K562 (cell line): Measurements from ENCODE around the gene C19orf85. TPM values are rescaled to one million over a fixed set of nuclear protein-coding genes. Genes with fewer than 3 reads are reported as not detected.

ENCODE experiments used
- ATAC-seq: fragments of 200-7000 bp; cut with Tn5 transposase; 3 replicates; pipeline ENCODE4 v1.9.1; 2020; ENCODE audit warnings: moderate library complexity
- BruUV-seq: library from RNA; stranded (reverse); fragments of 400-500 nt; replicated peaks from 2 replicates; lab custom pipeline; 2021; lab: Mats Ljungman, UMichigan
- CTCF ChIA-PET: fragments of 300-600 bp; formaldehyde crosslinking; extraction: SDS; loops from one replicate; lab custom pipeline; 2021; ENCODE audit warnings: low intra/inter-chr PET ratio; lab: Yijun Ruan, JAX
- POLR2A ChIA-PET: fragments of 300-600, 350-650 bp; sonication (Branson Sonifier 250); formaldehyde crosslinking; extraction: SDS; loops from one replicate; lab custom pipeline; 2021; ENCODE audit warnings: antibody characterized with exemption, inconsistent platforms; lab: Yijun Ruan, JAX
- DNase-seq, 4 experiments: peaks; one replicate each; pipeline versions ENCODE4 v3.0.0 to v3.0.0-alpha.2; 2011 to 2018; ENCODE audit warnings: low spot score in 3 of 4, mixed read lengths in 3 of 4; ENCODE audit errors: extremely low read depth in 1 of 4
- FAIRE-seq: peaks from 2 replicates; lab custom pipeline; 2011; peaks lifted over from hg19 to GRCh38; lab: Jason Lieb, UNC
- H2AFZ ChIP-seq: 2 replicates; pipeline ENCODE4 v1.6.0; 2011; ENCODE audit warnings: low read depth, low read length, control low read depth, inconsistent platforms
- H3K27ac ChIP-seq: fragments of 200-600 bp; 3 replicates; pipeline ENCODE4 v1.8.0; 2011; ENCODE audit warnings: low read depth, mild to moderate bottlenecking, control low read depth, inconsistent platforms, low read length, moderate library complexity, mixed read lengths; ENCODE audit errors: extremely low read depth
- H3K27me3 ChIP-seq, 2 experiments: fragments of 300-600 bp in 1 of 2; 2 replicates in 1 of 2; 3 replicates in 1 of 2; pipeline versions ENCODE4 v1.6.0 to v1.8.0; 2011; ENCODE audit warnings: inconsistent platforms in 2 of 2, low read length in 2 of 2, mild to moderate bottlenecking in 1 of 2, mixed read lengths in 1 of 2, moderate library complexity in 1 of 2; ENCODE audit not compliant: control insufficient read depth in 2 of 2, insufficient read depth in 2 of 2
- H3K36me3 ChIP-seq: fragments of 300-600 bp; 3 replicates; pipeline ENCODE4 v1.8.0; 2011; ENCODE audit warnings: mild to moderate bottlenecking, low read length, inconsistent platforms; ENCODE audit not compliant: control insufficient read depth, insufficient read depth
- H3K4me1 ChIP-seq, 2 experiments: fragments of 200-600 bp in 1 of 2; replicated peaks in 1 of 2; 2 replicates in 1 of 2; 3 replicates in 1 of 2; pipeline versions ENCODE4 v1.5.1 to v1.8.0; 2011; ENCODE audit warnings: inconsistent platforms in 2 of 2, low read length in 2 of 2, mild to moderate bottlenecking in 1 of 2, mixed read lengths in 1 of 2, moderate library complexity in 1 of 2; ENCODE audit not compliant: control insufficient read depth in 2 of 2, insufficient read depth in 2 of 2
- H3K4me2 ChIP-seq: 2 replicates; pipeline ENCODE4 v1.6.1; 2011; ENCODE audit warnings: low read length, control low read depth, inconsistent platforms, mixed read lengths; ENCODE audit not compliant: insufficient read depth
- H3K4me3 ChIP-seq: fragments of 200-600 bp; sonication (generic), shearing (Covaris generic); 2 replicates; pipeline ENCODE4 v1.5.1; 2016; ENCODE audit warnings: control low read depth, inconsistent platforms
- H3K79me2 ChIP-seq: fragments of 200-600 bp; 3 replicates; pipeline ENCODE4 v1.8.0; 2011; ENCODE audit warnings: low read length, inconsistent platforms; ENCODE audit not compliant: control insufficient read depth, insufficient read depth
- H3K9ac ChIP-seq, 2 experiments: 2 replicates each; pipeline versions ENCODE4 v1.6.0 to v1.6.1; 2011; ENCODE audit warnings: low read depth in 2 of 2, low read length in 2 of 2, control low read depth in 1 of 2, inconsistent platforms in 1 of 2, mild to moderate bottlenecking in 1 of 2, mixed read lengths in 1 of 2; ENCODE audit not compliant: insufficient read depth in 1 of 2
- H3K9me1 ChIP-seq: one replicate; pipeline ENCODE4 v1.6.0; 2011; ENCODE audit warnings: inconsistent platforms, mild to moderate bottlenecking, low read length, moderate library complexity; ENCODE audit not compliant: control insufficient read depth, insufficient read depth
- H3K9me3 ChIP-seq: replicated peaks from 2 replicates; pipeline ENCODE4 v1.5.1; 2011; ENCODE audit warnings: low read depth, low read length, inconsistent platforms; ENCODE audit not compliant: control insufficient read depth, insufficient read depth
- H4K20me1 ChIP-seq: replicated peaks from 2 replicates; pipeline ENCODE4 v1.6.1; 2011; ENCODE audit warnings: low read length, inconsistent platforms, mixed read lengths; ENCODE audit not compliant: control insufficient read depth, insufficient read depth
- BMI1 ChIP-seq: fragments of 150-350 bp; IDR thresholded peaks from 2 replicates; pipeline ENCODE4 v1.6.1; 2014; ENCODE audit warnings: low read length
- CHD1 ChIP-seq: fragments of 200-600 bp; sonication (generic); IDR thresholded peaks from one replicate; pipeline ENCODE4 v1.6.1; 2012; ENCODE audit warnings: mild to moderate bottlenecking, moderate library complexity, low read length, inconsistent platforms
- GATA2 ChIP-seq: sonication (generic); formaldehyde crosslinking; IDR thresholded peaks from 2 replicates; pipeline ENCODE4 v1.4.0; 2020; ENCODE audit warnings: mild to moderate bottlenecking, missing genetic modification reagents
- HMG20B ChIP-seq: fragments of 250-450 bp; sonication (Bioruptor Pico); IDR thresholded peaks from 2 replicates; pipeline ENCODE4 v1.5.0; 2021; ENCODE audit warnings: mild to moderate bottlenecking
- MED1 ChIP-seq: sonication (generic); formaldehyde crosslinking; IDR thresholded peaks from 2 replicates; pipeline ENCODE4 v1.8.1; 2023; ENCODE audit warnings: missing genetic modification reagents, borderline replicate concordance
- MEIS2 ChIP-seq: fragments of 450-650 bp; IDR thresholded peaks from 2 replicates; pipeline ENCODE4 v1.6.1; 2014; ENCODE audit warnings: mild to moderate bottlenecking; ENCODE audit not compliant: partially characterized antibody
- SMAD2 ChIP-seq: fragments of 150-350 bp; IDR thresholded peaks from 2 replicates; pipeline ENCODE4 v1.6.1; 2014; ENCODE audit warnings: low read depth, mild to moderate bottlenecking, low read length
- UBTF ChIP-seq, 2 experiments: IDR thresholded peaks; 2 replicates each; pipeline ENCODE4 v1.6.1; 2012; ENCODE audit warnings: improper control_type of control experiment in 2 of 2, low read depth in 2 of 2, low read length in 2 of 2, borderline replicate concordance in 1 of 2
- ZFPM2 ChIP-seq: fragments of 250-450 bp; sonication (Bioruptor Pico); IDR thresholded peaks from 2 replicates; pipeline ENCODE4 v1.5.1; 2022; ENCODE audit warnings: mild to moderate bottlenecking
- ZNF589 ChIP-seq: fragments of 200-800 bp; sonication (Bioruptor generic); IDR thresholded peaks from 2 replicates; pipeline ENCODE4 v1.6.1; 2016; ENCODE audit warnings: low read depth, missing genetic modification characterization, missing compliant biosample characterization
- ZNF644 ChIP-seq: fragments of 200-800 bp; sonication (Bioruptor generic); IDR thresholded peaks from 2 replicates; pipeline ENCODE4 v1.6.1; 2016; ENCODE audit warnings: low read depth, missing genetic modification characterization, missing compliant biosample characterization
- WGBS: fragments of 100-300 bp; shearing (Covaris generic); methylation state at CpG from one replicate; pipeline ENCODE4 v1.1.6; 2016; ENCODE audit warnings: low coverage, mixed read lengths; ENCODE audit not compliant: insufficient coverage; ENCODE audit errors: missing lambda C conversion rate; 5-methylcytosine and 5-hydroxymethylcytosine counted together
- in situ Hi-C: fragments of 300-500 bp; cut with MboI; formaldehyde crosslinking; loops from 4 replicates; pipeline ENCODE4 v1.15.0; 2018; ENCODE audit warnings: inconsistent platforms, mixed read lengths
- intact Hi-C: fragments of 100-400 bp; cut with micrococcal nuclease; formaldehyde crosslinking; loops from 2 replicates; pipeline ENCODE4 v1.14.2; 2022
- polyA plus RNA-seq, 8 experiments: library from polyadenylated mRNA; depleted of rRNA in 4 of 8; stranded (reverse) in 5 of 8; unstranded in 3 of 8; fragments of >200 nt; fragmentation: Nextera tagmentation in 2 of 8; fragmentation: Illumina TruSeq in 1 of 8; extraction: Ambion mirVana in 2 of 8; extraction: Trizol in 1 of 8; gene quantifications; 2 replicates each; pipeline versions ENCODE4 v1.2.1 to v1.2.3, GENCODE V29; 2011 to 2014; ENCODE audit warnings: inconsistent platforms in 1 of 8, missing spikeins in 1 of 8
- total RNA-seq, 7 experiments: library from RNA; depleted of rRNA in 6 of 7; stranded (reverse); fragments of >200 nt in 6 of 7; fragmentation: Illumina TruSeq in 2 of 7; extraction: Trizol in 2 of 7; gene quantifications; 2 replicates each; pipeline versions ENCODE4 v1.2.1 to v1.2.3, GENCODE V29; 2011 to 2021; ENCODE audit warnings: low replicate concordance in 1 of 7
- TF ChIP-seq, protein P1 (sequence below): sonication (generic); formaldehyde crosslinking; IDR thresholded peaks from 2 replicates; pipeline ENCODE4 v1.5.0; 2020; ENCODE audit warnings: missing genetic modification reagents

C19orf85 gene
- total and polyA plus RNA-seq, 9 of the 15 experiments (the other 6 are each of a cell fraction or from before 2014, with no cell fraction given): not detected

GRCh38 chr19:55479451-55480230 lies 15.1 kb upstream of the C19orf85 start:
- H3K27ac ChIP-seq: no peak overlapping the region
- intact Hi-C loops: no loop called here
- no peaks in the 10 kb centered on the region for H3K27me3 ChIP-seq
- 78% methylated on average over 14 of the region's 15 CpGs for WGBS
- H3K9ac ChIP-seq: peak overlapping the region in 1 of 2 experiments; percentile 73; a peak in 2 of 4 replicates
- no peak overlapping the region for H2AFZ ChIP-seq
- H4K20me1 ChIP-seq: no peaks in the 10 kb centered on the region
- H3K4me2 ChIP-seq: no peak overlapping the region
- H3K9me3 ChIP-seq: no peaks in the 10 kb centered on the region
- in situ Hi-C loops: no loop called here
- ATAC-seq (no peak), FAIRE-seq (no peak), DNase-seq (no peak)
- BruUV-seq: no TSS peak
- no peak for TF ChIP-seq CHD1
- TF ChIP-seq BMI1: no peak
- no peak for TF ChIP-seq SMAD2
- no peak for TF ChIP-seq ZFPM2 (CRISPR knock-in tag)
- no peak for TF ChIP-seq ZNF589 (CRISPR knock-in tag)
- no peak for TF ChIP-seq UBTF (IDR thresholded peaks at IDR 0.05; ENCODE audit: borderline replicate concordance in 1 of 2, low read depth in 2 of 2, low read length in 2 of 2)
- TF ChIP-seq HMG20B (CRISPR knock-in tag): no peak
- TF ChIP-seq MEIS2: no peak
- TF ChIP-seq, protein P1, sequence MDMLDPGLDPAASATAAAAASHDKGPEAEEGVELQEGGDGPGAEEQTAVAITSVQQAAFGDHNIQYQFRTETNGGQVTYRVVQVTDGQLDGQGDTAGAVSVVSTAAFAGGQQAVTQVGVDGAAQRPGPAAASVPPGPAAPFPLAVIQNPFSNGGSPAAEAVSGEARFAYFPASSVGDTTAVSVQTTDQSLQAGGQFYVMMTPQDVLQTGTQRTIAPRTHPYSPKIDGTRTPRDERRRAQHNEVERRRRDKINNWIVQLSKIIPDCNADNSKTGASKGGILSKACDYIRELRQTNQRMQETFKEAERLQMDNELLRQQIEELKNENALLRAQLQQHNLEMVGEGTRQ (CRISPR knock-in tag): no peak
- TF ChIP-seq GATA2 (CRISPR knock-in tag): no peak
- TF ChIP-seq ZNF644 (tag): no peak
- TF ChIP-seq MED1 (CRISPR knock-in tag): no peak
- H3K4me3 ChIP-seq: no peak overlapping the region
- H3K79me2 ChIP-seq: peaks cover 20% of the 10 kb centered on the region
- ChIA-PET CTCF (no interaction called here), POLR2A (interaction anchor here (0.6 to 2.0 kb wide), 5 partner anchors 12 to 145 kb away, joined by 3 to 6 read pairs (median 3); partner anchors contain the start of gene ZNF784)
- H3K9me1 ChIP-seq: no peaks in the 10 kb centered on the region
- H3K36me3 ChIP-seq: peaks cover 28% of the 10 kb centered on the region; the same call in 2 of the 3 replicates
- H3K4me1 ChIP-seq: peaks cover 18 to 59% of the 10 kb centered on the region in 2 experiments
